HepG2 (cell line): ENCODE results near the gene ELAVL4. TPM values are rescaled to one million over a fixed set of nuclear protein-coding genes. Genes with fewer than 3 reads are reported as not detected.
A peak's percentile ranks its signal among the peaks of the same experiment; 100 is the strongest.

Experiments used
- GABPB1 ChIP-seq: IDR thresholded peaks from 2 replicates; pipeline ENCODE4 v1.6.1; 2016; ENCODE audit warnings: mild to moderate bottlenecking, missing genetic modification reagents, moderate library complexity, missing compliant biosample characterization
- HIVEP1 ChIP-seq: sonication (generic); formaldehyde crosslinking; IDR thresholded peaks from 2 replicates; pipeline ENCODE4 v1.4.0; 2020; ENCODE audit warnings: mild to moderate bottlenecking, missing genetic modification reagents
- TRIM24 ChIP-seq: sonication (generic); formaldehyde crosslinking; IDR thresholded peaks from 2 replicates; pipeline ENCODE4 v1.8.0; 2022; ENCODE audit warnings: mild to moderate bottlenecking, missing genetic modification reagents
- WIZ ChIP-seq: sonication (generic); formaldehyde crosslinking; IDR thresholded peaks from 2 replicates; pipeline ENCODE4 v1.5.1; 2020; ENCODE audit warnings: mild to moderate bottlenecking, missing genetic modification reagents
- ZNF326 ChIP-seq: sonication (generic); formaldehyde crosslinking; IDR thresholded peaks from 2 replicates; pipeline ENCODE4 v1.4.0; 2020; ENCODE audit warnings: missing genetic modification reagents, borderline replicate concordance
- ZNF670 ChIP-seq: sonication (generic); formaldehyde crosslinking; IDR thresholded peaks from 2 replicates; pipeline ENCODE4 v1.8.0; 2022; ENCODE audit warnings: mild to moderate bottlenecking, missing genetic modification reagents, borderline replicate concordance
- polyA plus RNA-seq, 8 experiments: library from polyadenylated mRNA; depleted of rRNA in 3 of 8; stranded (reverse) in 7 of 8; unstranded in 1 of 8; fragments of >200 nt; fragmentation: Illumina TruSeq in 4 of 8; extraction: Trizol in 4 of 8; gene quantifications; 2 replicates each; pipeline versions ENCODE4 v1.2.1 to v1.2.3, GENCODE V29; 2011 to 2016; ENCODE audit warnings: low read depth in 4 of 8, missing spikeins in 1 of 8, mixed read lengths in 1 of 8; ENCODE audit not compliant: insufficient read depth in 1 of 8
- total RNA-seq, 5 experiments: library from RNA; depleted of rRNA; stranded (reverse); fragments of >200 nt; fragmentation: Illumina TruSeq; extraction: Trizol; gene quantifications; 2 replicates each; pipeline ENCODE4 v1.2.3, GENCODE V29; 2016; ENCODE audit warnings: low read depth in 1 of 5
- TF ChIP-seq, protein P1 (sequence below), 2 experiments: fragments of 450-650 bp in 1 of 2; sonication (generic) in 1 of 2; formaldehyde crosslinking; IDR thresholded peaks; 2 replicates each; pipeline versions ENCODE4 v1.5.0 to v1.8.0; 2020 to 2022; ENCODE audit warnings: mild to moderate bottlenecking in 1 of 2, missing genetic modification reagents in 1 of 2
- TF ChIP-seq, protein P2 (sequence below): sonication (generic); formaldehyde crosslinking; IDR thresholded peaks from 2 replicates; pipeline ENCODE4 v1.5.1; 2020; ENCODE audit warnings: mild to moderate bottlenecking, missing genetic modification reagents, moderate library complexity
- TF ChIP-seq, protein P3 (sequence below): IDR thresholded peaks from 2 replicates; pipeline ENCODE4 v1.6.1; 2016; ENCODE audit warnings: mild to moderate bottlenecking
- TF ChIP-seq, protein P4 (sequence below), 2 experiments: IDR thresholded peaks; 2 replicates each; pipeline ENCODE4 v1.6.1; 2011 to 2012; ENCODE audit warnings: low read length in 2 of 2, borderline replicate concordance in 1 of 2, low read depth in 1 of 2, mild to moderate bottlenecking in 1 of 2, moderate library complexity in 1 of 2

The ELAVL4 gene
- total and polyA plus RNA-seq, 2 of the 13 experiments (the other 11 are each of a cell fraction or from before 2014, with no cell fraction given): not detected

DNA sequence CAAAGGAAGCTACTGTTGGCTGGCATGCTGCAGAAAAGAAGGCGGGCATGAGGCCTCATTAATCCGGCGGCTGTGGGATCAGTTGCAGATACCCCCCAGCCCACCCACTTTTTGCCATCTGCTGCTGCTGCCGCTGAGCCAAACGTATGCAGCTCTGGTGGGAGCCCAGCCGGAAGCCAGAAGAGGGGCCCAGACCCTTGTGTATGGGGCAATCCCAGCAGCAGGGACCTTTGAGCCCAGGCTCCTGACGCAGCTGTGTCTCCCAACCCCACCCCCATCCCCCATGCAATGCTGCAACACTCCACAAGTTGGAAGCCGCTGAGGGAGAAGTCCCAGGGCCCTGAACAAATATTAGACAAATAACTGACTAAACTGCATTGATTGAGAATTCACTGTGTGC, 106.0 kb downstream of the ELAVL4 start (continued):
- TF ChIP-seq, protein P1, sequence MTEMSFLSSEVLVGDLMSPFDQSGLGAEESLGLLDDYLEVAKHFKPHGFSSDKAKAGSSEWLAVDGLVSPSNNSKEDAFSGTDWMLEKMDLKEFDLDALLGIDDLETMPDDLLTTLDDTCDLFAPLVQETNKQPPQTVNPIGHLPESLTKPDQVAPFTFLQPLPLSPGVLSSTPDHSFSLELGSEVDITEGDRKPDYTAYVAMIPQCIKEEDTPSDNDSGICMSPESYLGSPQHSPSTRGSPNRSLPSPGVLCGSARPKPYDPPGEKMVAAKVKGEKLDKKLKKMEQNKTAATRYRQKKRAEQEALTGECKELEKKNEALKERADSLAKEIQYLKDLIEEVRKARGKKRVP (CRISPR knock-in tag; IDR thresholded peaks at IDR 0.05): peak in 1 of 2 experiments; percentile 61; a peak in 2 of 4 replicates
- TF ChIP-seq ZNF670 (CRISPR knock-in tag): peak; percentile 61; the same call in 1 of the 2 replicates
- no peak for TF ChIP-seq ZNF326 (CRISPR knock-in tag)
- TF ChIP-seq, protein P2, sequence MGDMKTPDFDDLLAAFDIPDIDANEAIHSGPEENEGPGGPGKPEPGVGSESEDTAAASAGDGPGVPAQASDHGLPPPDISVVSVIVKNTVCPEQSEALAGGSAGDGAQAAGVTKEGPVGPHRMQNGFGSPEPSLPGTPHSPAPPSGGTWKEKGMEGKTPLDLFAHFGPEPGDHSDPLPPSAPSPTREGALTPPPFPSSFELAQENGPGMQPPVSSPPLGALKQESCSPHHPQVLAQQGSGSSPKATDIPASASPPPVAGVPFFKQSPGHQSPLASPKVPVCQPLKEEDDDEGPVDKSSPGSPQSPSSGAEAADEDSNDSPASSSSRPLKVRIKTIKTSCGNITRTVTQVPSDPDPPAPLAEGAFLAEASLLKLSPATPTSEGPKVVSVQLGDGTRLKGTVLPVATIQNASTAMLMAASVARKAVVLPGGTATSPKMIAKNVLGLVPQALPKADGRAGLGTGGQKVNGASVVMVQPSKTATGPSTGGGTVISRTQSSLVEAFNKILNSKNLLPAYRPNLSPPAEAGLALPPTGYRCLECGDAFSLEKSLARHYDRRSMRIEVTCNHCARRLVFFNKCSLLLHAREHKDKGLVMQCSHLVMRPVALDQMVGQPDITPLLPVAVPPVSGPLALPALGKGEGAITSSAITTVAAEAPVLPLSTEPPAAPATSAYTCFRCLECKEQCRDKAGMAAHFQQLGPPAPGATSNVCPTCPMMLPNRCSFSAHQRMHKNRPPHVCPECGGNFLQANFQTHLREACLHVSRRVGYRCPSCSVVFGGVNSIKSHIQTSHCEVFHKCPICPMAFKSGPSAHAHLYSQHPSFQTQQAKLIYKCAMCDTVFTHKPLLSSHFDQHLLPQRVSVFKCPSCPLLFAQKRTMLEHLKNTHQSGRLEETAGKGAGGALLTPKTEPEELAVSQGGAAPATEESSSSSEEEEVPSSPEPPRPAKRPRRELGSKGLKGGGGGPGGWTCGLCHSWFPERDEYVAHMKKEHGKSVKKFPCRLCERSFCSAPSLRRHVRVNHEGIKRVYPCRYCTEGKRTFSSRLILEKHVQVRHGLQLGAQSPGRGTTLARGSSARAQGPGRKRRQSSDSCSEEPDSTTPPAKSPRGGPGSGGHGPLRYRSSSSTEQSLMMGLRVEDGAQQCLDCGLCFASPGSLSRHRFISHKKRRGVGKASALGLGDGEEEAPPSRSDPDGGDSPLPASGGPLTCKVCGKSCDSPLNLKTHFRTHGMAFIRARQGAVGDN (CRISPR knock-in tag): peak; percentile 37
- TF ChIP-seq TRIM24: 0 out of 2 replicates have a peak, but pooled peaks have one; percentile 47
- TF ChIP-seq, protein P3, sequence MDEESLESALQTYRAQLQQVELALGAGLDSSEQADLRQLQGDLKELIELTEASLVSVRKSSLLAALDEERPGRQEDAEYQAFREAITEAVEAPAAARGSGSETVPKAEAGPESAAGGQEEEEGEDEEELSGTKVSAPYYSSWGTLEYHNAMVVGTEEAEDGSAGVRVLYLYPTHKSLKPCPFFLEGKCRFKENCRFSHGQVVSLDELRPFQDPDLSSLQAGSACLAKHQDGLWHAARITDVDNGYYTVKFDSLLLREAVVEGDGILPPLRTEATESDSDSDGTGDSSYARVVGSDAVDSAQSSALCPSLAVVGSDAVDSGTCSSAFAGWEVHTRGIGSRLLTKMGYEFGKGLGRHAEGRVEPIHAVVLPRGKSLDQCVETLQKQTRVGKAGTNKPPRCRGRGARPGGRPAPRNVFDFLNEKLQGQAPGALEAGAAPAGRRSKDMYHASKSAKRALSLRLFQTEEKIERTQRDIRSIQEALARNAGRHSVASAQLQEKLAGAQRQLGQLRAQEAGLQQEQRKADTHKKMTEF (CRISPR knock-in tag): peak; percentile 34; the same call in 1 of the 2 replicates
- peak; percentile 89 for TF ChIP-seq HIVEP1
- 0 out of 2 replicates have a peak, but pooled peaks have one; percentile 25 for TF ChIP-seq WIZ (CRISPR knock-in tag)
- peak; percentile 85 for TF ChIP-seq GABPB1 (CRISPR knock-in tag)
- TF ChIP-seq, protein P4, sequence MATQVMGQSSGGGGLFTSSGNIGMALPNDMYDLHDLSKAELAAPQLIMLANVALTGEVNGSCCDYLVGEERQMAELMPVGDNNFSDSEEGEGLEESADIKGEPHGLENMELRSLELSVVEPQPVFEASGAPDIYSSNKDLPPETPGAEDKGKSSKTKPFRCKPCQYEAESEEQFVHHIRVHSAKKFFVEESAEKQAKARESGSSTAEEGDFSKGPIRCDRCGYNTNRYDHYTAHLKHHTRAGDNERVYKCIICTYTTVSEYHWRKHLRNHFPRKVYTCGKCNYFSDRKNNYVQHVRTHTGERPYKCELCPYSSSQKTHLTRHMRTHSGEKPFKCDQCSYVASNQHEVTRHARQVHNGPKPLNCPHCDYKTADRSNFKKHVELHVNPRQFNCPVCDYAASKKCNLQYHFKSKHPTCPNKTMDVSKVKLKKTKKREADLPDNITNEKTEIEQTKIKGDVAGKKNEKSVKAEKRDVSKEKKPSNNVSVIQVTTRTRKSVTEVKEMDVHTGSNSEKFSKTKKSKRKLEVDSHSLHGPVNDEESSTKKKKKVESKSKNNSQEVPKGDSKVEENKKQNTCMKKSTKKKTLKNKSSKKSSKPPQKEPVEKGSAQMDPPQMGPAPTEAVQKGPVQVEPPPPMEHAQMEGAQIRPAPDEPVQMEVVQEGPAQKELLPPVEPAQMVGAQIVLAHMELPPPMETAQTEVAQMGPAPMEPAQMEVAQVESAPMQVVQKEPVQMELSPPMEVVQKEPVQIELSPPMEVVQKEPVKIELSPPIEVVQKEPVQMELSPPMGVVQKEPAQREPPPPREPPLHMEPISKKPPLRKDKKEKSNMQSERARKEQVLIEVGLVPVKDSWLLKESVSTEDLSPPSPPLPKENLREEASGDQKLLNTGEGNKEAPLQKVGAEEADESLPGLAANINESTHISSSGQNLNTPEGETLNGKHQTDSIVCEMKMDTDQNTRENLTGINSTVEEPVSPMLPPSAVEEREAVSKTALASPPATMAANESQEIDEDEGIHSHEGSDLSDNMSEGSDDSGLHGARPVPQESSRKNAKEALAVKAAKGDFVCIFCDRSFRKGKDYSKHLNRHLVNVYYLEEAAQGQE (IDR thresholded peaks at IDR 0.05; ENCODE audit: borderline replicate concordance in 1 of 2, low read depth in 1 of 2, low read length in 2 of 2): peak in 1 of 2 experiments; percentile 40; a peak in 1 of 4 replicates
